Measurements from ENCODE around the gene RASAL2.

DNA sequence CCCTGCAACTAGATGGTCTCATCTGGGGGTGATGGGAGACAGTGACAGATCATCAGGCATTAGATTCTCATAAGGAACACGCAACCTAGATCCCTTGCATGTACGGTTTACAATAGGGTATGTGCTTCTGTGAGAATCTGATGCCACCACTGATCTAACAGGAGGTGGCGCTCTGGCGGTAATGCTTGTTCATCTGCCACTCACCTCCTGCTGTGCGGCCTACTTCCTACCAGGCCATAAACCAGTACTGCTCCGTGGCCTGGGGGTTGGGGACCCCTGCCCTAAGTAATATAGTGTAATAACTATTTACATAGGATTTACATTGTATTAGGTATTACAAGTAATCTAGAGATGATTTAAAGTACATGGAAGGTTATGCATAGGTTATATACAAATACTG lies 267.9 kb downstream of the RASAL2 start:
- no peak for TF ChIP-seq POLR2A (IDR thresholded peaks at IDR 0.05)
- TF ChIP-seq, protein P1, sequence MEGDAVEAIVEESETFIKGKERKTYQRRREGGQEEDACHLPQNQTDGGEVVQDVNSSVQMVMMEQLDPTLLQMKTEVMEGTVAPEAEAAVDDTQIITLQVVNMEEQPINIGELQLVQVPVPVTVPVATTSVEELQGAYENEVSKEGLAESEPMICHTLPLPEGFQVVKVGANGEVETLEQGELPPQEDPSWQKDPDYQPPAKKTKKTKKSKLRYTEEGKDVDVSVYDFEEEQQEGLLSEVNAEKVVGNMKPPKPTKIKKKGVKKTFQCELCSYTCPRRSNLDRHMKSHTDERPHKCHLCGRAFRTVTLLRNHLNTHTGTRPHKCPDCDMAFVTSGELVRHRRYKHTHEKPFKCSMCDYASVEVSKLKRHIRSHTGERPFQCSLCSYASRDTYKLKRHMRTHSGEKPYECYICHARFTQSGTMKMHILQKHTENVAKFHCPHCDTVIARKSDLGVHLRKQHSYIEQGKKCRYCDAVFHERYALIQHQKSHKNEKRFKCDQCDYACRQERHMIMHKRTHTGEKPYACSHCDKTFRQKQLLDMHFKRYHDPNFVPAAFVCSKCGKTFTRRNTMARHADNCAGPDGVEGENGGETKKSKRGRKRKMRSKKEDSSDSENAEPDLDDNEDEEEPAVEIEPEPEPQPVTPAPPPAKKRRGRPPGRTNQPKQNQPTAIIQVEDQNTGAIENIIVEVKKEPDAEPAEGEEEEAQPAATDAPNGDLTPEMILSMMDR (IDR thresholded peaks at IDR 0.05): no peak

Data from thyroid gland (tissue), 4 donors.